ENCODE results near the gene ASIC1.

The ASIC1 gene

DNA sequence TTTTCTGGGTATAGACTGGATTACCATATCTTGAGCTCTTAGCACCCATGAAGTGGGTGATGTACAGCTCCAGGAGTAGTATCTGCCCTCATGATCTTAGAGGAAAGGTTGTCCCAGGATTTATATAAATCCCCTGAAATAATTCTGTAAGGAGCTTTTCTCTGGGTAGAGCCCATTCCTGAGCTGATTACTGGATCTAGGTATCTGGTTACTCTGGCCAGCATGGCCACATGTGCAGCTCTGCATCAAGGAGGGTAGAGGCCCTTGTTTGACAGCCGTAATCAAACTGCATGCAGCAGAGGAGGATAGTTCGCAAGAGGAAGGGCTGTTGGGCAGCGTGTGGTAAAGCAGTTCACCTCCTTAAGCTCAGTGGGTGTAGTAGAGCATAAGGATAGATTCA, 63.1 kb downstream of the ASIC1 start:
- Histone ChIP-seq H3K36me3 (ENCODE audit: control insufficient read depth, insufficient read depth, low read length) (no peaks in the 10 kb centered on the region), H3K27me3 (ENCODE audit: control insufficient read depth, insufficient read depth, low read length) (no peaks in the 10 kb centered on the region), H3K9me3 (ENCODE audit: control insufficient read depth, insufficient read depth, low read length) (no peaks in the 10 kb centered on the region), H3K4me1 (ENCODE audit: control insufficient read depth, insufficient read depth, low read length) (no peaks in the 10 kb centered on the region), H3K27ac (ENCODE audit: low read length) (no peak overlapping the region), H3K4me3 (ENCODE audit: low read length) (no peak overlapping the region)
- WGBS (ENCODE audit: insufficient coverage, insufficient read length), result no CpG with 5 or more reads among the region's 3 CpGs
- no peak for DNase-seq (ENCODE audit: low read depth, low spot score)

DNA sequence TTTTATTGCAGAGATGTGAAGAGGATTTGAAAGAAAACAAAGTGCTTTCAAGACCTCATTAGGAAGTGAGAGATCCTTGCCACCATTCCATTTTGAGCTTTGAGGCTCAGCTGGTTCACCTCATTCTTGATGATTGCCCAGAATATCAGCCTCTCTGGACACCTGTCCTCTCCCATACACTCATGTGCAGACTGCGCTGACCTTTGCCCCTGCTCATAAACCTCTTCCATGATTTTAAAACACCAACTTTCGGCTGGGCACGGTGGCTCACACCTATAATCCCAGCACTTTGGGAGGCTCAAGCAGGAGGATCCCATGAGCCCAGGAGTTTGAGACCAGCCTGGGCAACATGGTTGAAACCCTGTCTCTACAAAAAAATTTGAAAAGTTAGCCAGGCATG, 63.6 kb downstream of the ASIC1 start:
- H3K4me3 ChIP-seq (ENCODE audit: low read length), result no peak overlapping the region
- H3K27ac ChIP-seq (ENCODE audit: low read length), result no peak overlapping the region
- no peaks in the 10 kb centered on the region for H3K4me1 ChIP-seq (ENCODE audit: control insufficient read depth, insufficient read depth, low read length)
- no peaks in the 10 kb centered on the region for H3K36me3 ChIP-seq (ENCODE audit: control insufficient read depth, insufficient read depth, low read length)
- WGBS (ENCODE audit: insufficient coverage, insufficient read length), result no CpG with 5 or more reads among the region's 3 CpGs
- H3K9me3 ChIP-seq (ENCODE audit: control insufficient read depth, insufficient read depth, low read length), result no peaks in the 10 kb centered on the region
- no peak for DNase-seq (ENCODE audit: low read depth, low spot score)
- H3K27me3 ChIP-seq (ENCODE audit: control insufficient read depth, insufficient read depth, low read length), result no peaks in the 10 kb centered on the region

DNA sequence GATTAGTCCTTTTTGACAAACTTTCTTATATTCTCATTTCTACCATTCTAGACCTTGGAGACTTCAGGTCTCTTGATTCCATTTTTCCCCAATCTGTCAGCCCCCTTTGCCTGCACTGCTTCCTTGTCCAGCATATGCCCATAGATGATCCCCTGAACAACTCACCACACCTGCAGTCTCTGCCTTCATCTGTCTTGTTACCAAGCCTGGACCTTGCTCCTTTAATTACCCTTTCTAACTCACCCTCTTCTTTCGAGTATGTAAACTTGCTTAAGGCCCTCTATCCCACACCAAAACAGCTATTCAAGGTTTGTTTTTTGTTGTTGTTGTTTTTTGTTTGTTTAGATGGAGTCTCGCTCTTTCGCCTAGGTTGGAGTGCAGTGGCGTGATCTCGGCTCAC, 64.2 kb downstream of the ASIC1 start:
- Histone ChIP-seq H3K9me3 (ENCODE audit: control insufficient read depth, insufficient read depth, low read length) (no peaks in the 10 kb centered on the region), H3K27me3 (ENCODE audit: control insufficient read depth, insufficient read depth, low read length) (no peaks in the 10 kb centered on the region), H3K4me1 (ENCODE audit: control insufficient read depth, insufficient read depth, low read length) (no peaks in the 10 kb centered on the region), H3K4me3 (ENCODE audit: low read length) (no peak overlapping the region), H3K36me3 (ENCODE audit: control insufficient read depth, insufficient read depth, low read length) (no peaks in the 10 kb centered on the region), H3K27ac (ENCODE audit: low read length) (no peak overlapping the region)
- no CpG with 5 or more reads among the region's 5 CpGs for WGBS (ENCODE audit: insufficient coverage, insufficient read length)
- no peak for DNase-seq (ENCODE audit: low read depth, low spot score)

- H3K4me1 ChIP-seq (ENCODE audit: control insufficient read depth, insufficient read depth, low read length), result no peaks in the 10 kb centered on the region
- no peaks in the 10 kb centered on the region for H3K36me3 ChIP-seq (ENCODE audit: control insufficient read depth, insufficient read depth, low read length)
- H3K4me3 ChIP-seq (ENCODE audit: low read length), result no peak overlapping the region
- no peaks in the 10 kb centered on the region for H3K27me3 ChIP-seq (ENCODE audit: control insufficient read depth, insufficient read depth, low read length)
- no peak for DNase-seq (ENCODE audit: low read depth, low spot score)
- WGBS (ENCODE audit: insufficient coverage, insufficient read length), result no CpG with 5 or more reads among the region's 2 CpGs
- no peak overlapping the region for H3K27ac ChIP-seq (ENCODE audit: low read length)
- no peaks in the 10 kb centered on the region for H3K9me3 ChIP-seq (ENCODE audit: control insufficient read depth, insufficient read depth, low read length)
Observed at GRCh38 chr12:50123203-50123602, 65.8 kb downstream of the ASIC1 start.

GRCh38 chr12:50127546-50127945, 70.2 kb downstream of the ASIC1 start:
- DNase-seq (ENCODE audit: low read depth, low spot score), result no peak
- peaks cover 5% of the 10 kb centered on the region for H3K36me3 ChIP-seq (ENCODE audit: control insufficient read depth, insufficient read depth, low read length)

DNA sequence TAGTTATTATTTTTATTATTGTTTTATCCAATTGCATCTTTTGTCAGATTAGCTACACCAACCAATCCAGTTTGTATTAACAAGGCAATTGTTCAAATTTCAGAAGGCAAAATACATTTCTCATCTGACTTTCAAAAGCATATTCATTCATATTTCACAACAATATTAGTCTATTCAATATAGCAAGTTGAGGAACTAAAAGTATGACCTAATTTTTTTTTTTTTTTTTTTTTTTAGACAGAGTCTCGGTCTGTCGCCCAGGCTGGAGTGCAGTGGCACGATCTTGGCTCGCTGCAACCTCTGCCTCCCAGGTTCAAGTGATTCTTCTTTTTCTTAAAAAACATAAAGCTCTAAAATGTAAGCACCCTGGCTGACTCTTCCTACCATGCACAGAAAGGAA, 71.9 kb downstream of the ASIC1 start:
- H3K36me3 ChIP-seq (ENCODE audit: control insufficient read depth, insufficient read depth, low read length), result peaks cover 8% of the 10 kb centered on the region
- H3K4me3 ChIP-seq (ENCODE audit: low read length), result no peak overlapping the region
- no peak for DNase-seq (ENCODE audit: low read depth, low spot score)
- WGBS (ENCODE audit: insufficient coverage, insufficient read length), result no CpG with 5 or more reads among the region's 4 CpGs
- H3K4me1 ChIP-seq (ENCODE audit: control insufficient read depth, insufficient read depth, low read length), result no peaks in the 10 kb centered on the region
- no peak overlapping the region for H3K27ac ChIP-seq (ENCODE audit: low read length)
- H3K9me3 ChIP-seq (ENCODE audit: control insufficient read depth, insufficient read depth, low read length), result no peaks in the 10 kb centered on the region
- no peaks in the 10 kb centered on the region for H3K27me3 ChIP-seq (ENCODE audit: control insufficient read depth, insufficient read depth, low read length)

More at GRCh38 chr12:50127546-50127945, 70.2 kb downstream of the ASIC1 start:
- Histone ChIP-seq H3K4me3 (ENCODE audit: low read length) (no peak overlapping the region), H3K9me3 (ENCODE audit: control insufficient read depth, insufficient read depth, low read length) (no peaks in the 10 kb centered on the region), H3K4me1 (ENCODE audit: control insufficient read depth, insufficient read depth, low read length) (no peaks in the 10 kb centered on the region), H3K27ac (ENCODE audit: low read length) (no peak overlapping the region), H3K27me3 (ENCODE audit: control insufficient read depth, insufficient read depth, low read length) (no peaks in the 10 kb centered on the region)
- no CpG with 5 or more reads among the region's 2 CpGs for WGBS (ENCODE audit: insufficient coverage, insufficient read length)

- no peak overlapping the region for H3K4me3 ChIP-seq (ENCODE audit: low read length)
- WGBS (ENCODE audit: insufficient coverage, insufficient read length), result no CpG with 5 or more reads among the region's 2 CpGs
- H3K27me3 ChIP-seq (ENCODE audit: control insufficient read depth, insufficient read depth, low read length), result no peaks in the 10 kb centered on the region
- H3K27ac ChIP-seq (ENCODE audit: low read length), result no peak overlapping the region
- H3K36me3 ChIP-seq (ENCODE audit: control insufficient read depth, insufficient read depth, low read length), result peaks cover 14% of the 10 kb centered on the region
- H3K9me3 ChIP-seq (ENCODE audit: control insufficient read depth, insufficient read depth, low read length), result no peaks in the 10 kb centered on the region
- no peaks in the 10 kb centered on the region for H3K4me1 ChIP-seq (ENCODE audit: control insufficient read depth, insufficient read depth, low read length)
- DNase-seq (ENCODE audit: low read depth, low spot score), result no peak
Observed at GRCh38 chr12:50132505-50133135, 75.2 kb downstream of the ASIC1 start.

Measured in iPS DF 6.9 (cell line).